GM18951 (cell line): ENCODE results near the gene MTF1.
"Not testable (repeated sequence)": the region's sequence is repeated elsewhere in the genome, so short reads cannot be mapped to it uniquely, and the experiment has no call there.

Experiments used
- POLR2A ChIP-seq: IDR thresholded peaks from 4 replicates; pipeline ENCODE4 v1.6.1; 2011; ENCODE audit warnings: mild to moderate bottlenecking; ENCODE audit not compliant: insufficient read length, insufficient read depth; ENCODE audit errors: extremely low read depth
- in situ Hi-C: fragments of 300-500 bp; cut with MboI; formaldehyde crosslinking; loops from one replicate; pipeline ENCODE4 v1.12.0; 2022; ENCODE audit warnings: low sequenced_read_pairs, mixed read lengths, inconsistent platforms; ENCODE audit not compliant: unreplicated experiment

MTF1 gene

DNA sequence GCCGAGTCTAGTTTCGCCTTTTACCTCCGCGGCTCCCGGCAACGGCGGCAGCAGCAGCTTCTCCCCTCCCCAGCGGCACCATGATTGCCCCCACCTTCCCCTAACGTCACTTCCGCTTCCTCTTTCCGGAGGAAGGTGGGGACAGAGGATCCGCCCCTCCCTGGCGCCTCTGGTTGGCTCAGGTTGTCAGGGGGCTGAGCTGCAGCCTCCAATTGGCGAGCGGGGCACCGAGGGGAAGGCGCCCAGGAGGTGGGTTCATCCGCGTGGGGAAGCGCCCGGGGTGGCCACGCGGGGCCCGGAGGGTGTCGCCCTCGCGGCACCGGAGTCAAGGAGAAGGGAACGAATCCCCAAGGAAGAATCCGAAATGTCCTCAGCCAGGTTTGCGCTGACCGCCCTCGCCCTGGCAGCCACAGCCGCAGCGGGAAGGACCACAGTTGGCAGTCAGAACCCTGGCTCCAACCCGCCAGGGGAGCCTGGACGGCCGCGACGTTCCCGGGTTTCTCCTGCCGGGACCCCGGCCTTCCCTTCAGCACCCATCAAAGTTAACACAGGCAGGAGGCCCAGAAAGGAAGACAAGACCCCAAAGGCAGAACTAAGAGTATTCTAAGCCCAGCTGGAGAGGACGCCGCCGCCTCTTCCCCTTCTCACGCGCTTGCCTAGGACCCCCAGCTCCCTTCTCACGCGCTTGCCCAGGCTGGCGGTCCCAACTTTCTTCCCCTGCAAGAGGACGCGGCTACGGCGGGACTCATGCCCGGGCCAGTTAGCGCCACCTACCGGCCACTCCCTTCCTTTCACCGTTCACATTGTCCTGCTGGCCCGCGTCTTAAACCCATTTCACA lies at the start of gene MTF1:
Gene MTF1, minus strand, starts transcription at position 86 of the 839 bp plus-strand sequence. CDS start 1,934 bp downstream, outside the sequence.
- in situ Hi-C loops: loop anchor here (10.0 kb wide), 1 partner anchor 275 kb away; no protein-coding TSS in a partner anchor
- TF ChIP-seq POLR2A: peak; percentile 74

GRCh38 chr1:37908531-37908930 lies 49.1 kb upstream of the MTF1 start:
- in situ Hi-C loops: not testable (repeated sequence)

- in situ Hi-C loops: not testable (repeated sequence)
Measured at GRCh38 chr1:37907416-37908125, 48.2 kb upstream of the MTF1 start.

GRCh38 chr1:37906591-37906990 lies 47.2 kb upstream of the MTF1 start:
- in situ Hi-C loops: not testable (repeated sequence)

DNA sequence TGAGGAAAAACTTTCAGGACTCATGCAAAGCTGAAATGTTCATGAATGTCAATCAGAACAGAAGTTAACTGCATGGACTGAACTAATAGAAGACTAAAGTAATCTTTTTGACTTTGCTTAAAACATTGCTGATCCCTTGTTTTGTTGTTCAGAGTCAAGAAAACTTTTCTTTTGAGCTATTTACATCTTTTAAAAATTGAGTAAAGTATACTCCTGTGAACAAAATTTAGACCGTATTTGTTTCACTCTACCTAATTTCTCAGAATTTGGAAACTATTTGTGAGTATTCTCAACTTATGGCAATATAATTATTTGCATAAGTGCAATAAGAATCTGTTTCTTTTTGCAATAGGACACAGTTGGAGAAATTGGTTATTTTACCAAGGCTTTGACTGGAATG lies 46.3 kb upstream of the MTF1 start:
- no peak for TF ChIP-seq POLR2A
- in situ Hi-C loops: no loop called here

DNA sequence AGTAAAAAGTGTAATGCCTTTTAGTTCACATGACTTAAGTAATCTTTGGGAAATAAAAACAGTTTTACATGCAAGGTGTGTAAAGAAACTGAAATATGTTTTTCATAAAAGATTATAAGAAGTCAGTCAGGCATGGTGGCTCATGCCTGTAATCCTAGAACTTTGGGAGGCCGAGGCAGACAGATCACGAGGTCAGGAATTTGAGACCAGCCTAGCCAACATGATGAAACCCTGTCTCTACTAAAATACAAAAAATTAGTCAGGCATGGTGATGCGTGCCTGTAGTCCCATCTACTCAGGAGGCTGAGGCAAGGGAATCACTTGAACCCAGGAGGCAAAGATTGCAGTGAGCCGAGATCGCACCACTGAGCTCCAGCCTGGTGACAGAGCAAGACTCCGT lies 44.5 kb upstream of the MTF1 start:
- in situ Hi-C loops: not testable (repeated sequence)

- no peak for TF ChIP-seq POLR2A
- in situ Hi-C loops: no loop called here
Measured at GRCh38 chr1:37902983-37903382, 43.6 kb upstream of the MTF1 start.

GRCh38 chr1:37901893-37902225 lies 42.5 kb upstream of the MTF1 start:
- in situ Hi-C loops: no loop called here
- no peak for TF ChIP-seq POLR2A

DNA sequence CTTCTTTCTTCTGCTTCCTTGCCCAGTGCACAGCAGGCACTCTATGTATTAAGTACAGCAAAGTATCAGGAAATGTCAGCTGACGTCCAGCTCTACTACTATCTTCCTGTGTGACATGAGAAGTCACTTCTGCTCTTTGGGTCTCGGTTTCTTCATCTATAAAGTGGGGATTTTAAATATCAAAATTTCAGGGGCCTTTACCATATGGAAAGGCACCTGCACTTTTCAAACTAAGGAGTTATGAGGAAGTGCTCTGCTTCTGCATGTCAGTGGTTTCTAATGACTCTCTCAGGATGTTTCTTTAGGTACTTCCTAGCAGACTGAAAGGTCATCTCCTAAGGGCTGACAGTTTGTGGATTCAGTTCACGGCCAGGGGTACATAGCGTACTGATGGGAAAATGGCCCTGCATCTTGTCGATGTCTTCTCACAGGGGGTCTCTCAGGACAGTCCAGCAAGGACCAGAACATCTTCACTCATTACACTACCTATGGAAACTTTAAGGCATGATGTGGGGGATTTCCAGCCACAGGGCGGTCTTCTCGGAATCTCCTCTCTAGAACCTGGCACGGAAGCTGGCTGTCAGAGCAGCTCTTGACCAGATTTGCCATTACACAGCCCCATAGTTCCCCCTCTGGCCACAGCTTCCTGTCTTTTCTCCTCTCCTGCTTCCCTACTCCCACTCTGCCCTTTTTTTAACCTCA lies 42.0 kb upstream of the MTF1 start:
- in situ Hi-C loops: no loop called here
- no peak for TF ChIP-seq POLR2A

- in situ Hi-C loops: loop anchor here (25.0 kb wide), 1 partner anchor 940 kb away; no protein-coding TSS in a partner anchor
Measured at GRCh38 chr1:37897563-37897962, 38.2 kb upstream of the MTF1 start.

GRCh38 chr1:37893673-37894072 lies 34.3 kb upstream of the MTF1 start:
- in situ Hi-C loops: loop anchor here (25.0 kb wide), 1 partner anchor 944 kb away; no protein-coding TSS in a partner anchor
- no peak for TF ChIP-seq POLR2A

GRCh38 chr1:37892151-37893047 lies 33.0 kb upstream of the MTF1 start:
- in situ Hi-C loops: loop anchor here (25.0 kb wide), 1 partner anchor 945 kb away; no protein-coding TSS in a partner anchor
- no peak for TF ChIP-seq POLR2A

DNA sequence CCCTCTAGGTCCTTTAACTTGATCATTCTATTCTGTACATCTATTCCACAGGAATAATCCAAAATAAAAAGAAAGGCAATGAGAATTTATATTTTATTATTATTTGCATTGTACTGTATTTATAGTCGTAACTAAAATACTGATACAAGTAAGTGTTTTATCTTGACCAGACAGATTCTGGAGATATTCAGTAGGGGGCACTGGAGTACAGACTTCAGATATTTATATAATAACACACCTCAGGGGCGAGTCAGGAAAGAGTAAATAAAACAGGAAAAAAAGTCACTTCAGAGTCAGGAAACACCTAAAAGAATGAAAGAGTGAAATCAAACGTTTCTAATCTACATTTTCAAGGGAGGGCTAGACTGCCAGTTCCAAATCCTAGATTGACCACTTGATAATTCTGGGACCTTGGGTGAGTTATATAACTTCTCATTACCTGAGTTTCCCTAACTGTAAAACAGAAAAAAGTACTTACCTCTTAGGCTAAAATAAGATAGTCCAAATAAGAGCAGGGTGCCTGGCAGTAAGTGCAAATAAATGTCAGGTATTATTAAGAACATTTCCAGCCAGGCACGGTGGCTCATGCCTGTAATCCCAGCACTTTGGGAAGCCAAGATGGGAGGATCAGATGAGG lies 31.1 kb upstream of the MTF1 start:
- TF ChIP-seq POLR2A: no peak
- in situ Hi-C loops: loop anchor here (25.0 kb wide), 1 partner anchor 947 kb away; no protein-coding TSS in a partner anchor
